ENCODE measurements around the gene AURKB. TPM values are rescaled to one million over a fixed set of nuclear protein-coding genes. Genes with fewer than 3 reads are reported as not detected.

Gene AURKB
- total and polyA plus RNA-seq, 2 of the 13 experiments (the other 11 are each of a cell fraction or from before 2014, with no cell fraction given), result 29.5 to 75.3 TPM

DNA sequence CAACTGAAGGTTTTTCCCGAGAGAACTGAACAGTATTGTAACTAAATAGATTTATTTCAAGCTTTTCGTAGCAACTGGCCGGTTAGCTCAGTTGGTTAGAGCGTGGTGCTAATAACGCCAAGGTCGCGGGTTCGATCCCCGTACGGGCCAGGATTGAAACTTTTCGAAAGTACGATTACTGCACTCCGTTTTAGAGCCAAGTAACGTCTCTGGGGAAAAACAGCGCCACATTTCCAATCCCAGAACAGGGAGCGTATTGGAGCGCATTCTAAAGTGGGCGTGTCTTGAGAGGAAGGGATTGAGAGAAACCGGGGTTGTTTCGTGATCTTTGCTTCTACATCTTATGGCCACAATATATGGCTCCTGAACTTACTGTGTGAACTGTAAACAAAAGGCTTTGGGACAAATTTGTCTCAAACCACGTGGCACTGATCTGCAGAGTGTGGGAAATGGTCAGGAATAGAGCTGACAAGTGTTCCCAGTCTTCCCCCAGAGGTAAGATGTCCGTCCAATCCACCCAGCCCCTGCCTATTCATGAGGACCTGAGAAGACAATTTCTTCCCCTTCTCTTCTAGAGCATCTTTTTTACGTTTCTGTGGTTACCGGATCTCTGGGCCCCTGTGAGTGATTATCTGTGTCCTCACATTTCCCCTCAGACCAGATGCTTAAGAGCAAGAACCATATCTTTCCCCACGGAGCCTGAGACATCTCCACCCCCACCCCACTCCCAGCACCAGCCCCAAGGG is 22.7 kb downstream of the AURKB start (continued):
- TF ChIP-seq CC2D1A (CRISPR knock-in tag; IDR thresholded peaks at IDR 0.05) (0 out of 2 replicates have a peak, but pooled peaks have one; percentile 61), ZNF724P (CRISPR knock-in tag; IDR thresholded peaks at IDR 0.05; ENCODE audit: borderline replicate concordance) (no peak), KDM5A (IDR thresholded peaks at IDR 0.05; ENCODE audit: borderline replicate concordance, low read length) (no peak), SOX6 (IDR thresholded peaks at IDR 0.05) (no peak), SOX6 (CRISPR knock-in tag; IDR thresholded peaks at IDR 0.05) (peak; percentile 62), TCF7L2 (IDR thresholded peaks at IDR 0.05; ENCODE audit: low read depth, low read length) (no peak), NAIF1 (CRISPR knock-in tag; IDR thresholded peaks at IDR 0.05; ENCODE audit: borderline replicate concordance) (peak; percentile 92), ZNF556 (CRISPR knock-in tag; IDR thresholded peaks at IDR 0.05; ENCODE audit: borderline replicate concordance) (no peak), ZNF354B (CRISPR knock-in tag; IDR thresholded peaks at IDR 0.05) (0 out of 2 replicates have a peak, but pooled peaks have one; percentile 49), GABPB1 (CRISPR knock-in tag; IDR thresholded peaks at IDR 0.05) (no peak; the same call in 1 of the 2 replicates), ARHGAP35 (CRISPR knock-in tag; IDR thresholded peaks at IDR 0.05; ENCODE audit: borderline replicate concordance) (no peak), ZNF24 (IDR thresholded peaks at IDR 0.05) (peak; percentile 99), ASH2L (IDR thresholded peaks at IDR 0.05; ENCODE audit: insufficient read length, low read depth, low read length) (peak; percentile 5), ZNF747 (CRISPR knock-in tag; IDR thresholded peaks at IDR 0.05; ENCODE audit: borderline replicate concordance) (no peak), EZH2 (conservative IDR thresholded peaks at IDR 0.05; ENCODE audit: low read depth, low read length) (no peak), ZNF296 (CRISPR knock-in tag; conservative IDR thresholded peaks at IDR 0.05) (no peak), KDM1A (CRISPR knock-in tag; IDR thresholded peaks at IDR 0.05) (no peak), HNRNPUL1 (IDR thresholded peaks at IDR 0.05; ENCODE audit: low read depth, low read length) (no peak), MBD4 (IDR thresholded peaks at IDR 0.05; ENCODE audit: borderline replicate concordance, low read length) (0 out of 2 replicates have a peak, but pooled peaks have one; percentile 21), SNAI1 (CRISPR knock-in tag; IDR thresholded peaks at IDR 0.05; ENCODE audit: borderline replicate concordance) (no peak)
- TF ChIP-seq, protein P1, sequence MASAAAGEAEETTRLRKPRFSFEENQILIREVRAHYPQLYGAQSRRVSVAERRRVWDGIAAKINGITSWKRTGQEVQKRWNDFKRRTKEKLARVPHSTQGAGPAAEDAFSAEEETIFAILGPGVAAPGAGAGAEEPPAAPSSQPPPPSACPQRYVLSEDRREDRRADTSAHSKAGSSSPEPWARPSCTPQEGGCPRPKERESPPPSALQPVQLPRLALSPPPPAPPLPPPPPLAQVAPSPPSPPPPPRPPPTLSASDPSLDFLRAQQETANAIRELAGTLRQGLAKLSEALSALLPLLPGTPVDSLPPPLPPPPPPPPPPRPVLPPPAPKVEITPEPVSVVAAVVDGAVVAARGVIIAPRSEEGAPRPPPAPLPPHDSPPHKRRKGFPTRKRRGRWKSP (CRISPR knock-in tag; IDR thresholded peaks at IDR 0.05), result peak; percentile 96
- TF ChIP-seq, protein P2, sequence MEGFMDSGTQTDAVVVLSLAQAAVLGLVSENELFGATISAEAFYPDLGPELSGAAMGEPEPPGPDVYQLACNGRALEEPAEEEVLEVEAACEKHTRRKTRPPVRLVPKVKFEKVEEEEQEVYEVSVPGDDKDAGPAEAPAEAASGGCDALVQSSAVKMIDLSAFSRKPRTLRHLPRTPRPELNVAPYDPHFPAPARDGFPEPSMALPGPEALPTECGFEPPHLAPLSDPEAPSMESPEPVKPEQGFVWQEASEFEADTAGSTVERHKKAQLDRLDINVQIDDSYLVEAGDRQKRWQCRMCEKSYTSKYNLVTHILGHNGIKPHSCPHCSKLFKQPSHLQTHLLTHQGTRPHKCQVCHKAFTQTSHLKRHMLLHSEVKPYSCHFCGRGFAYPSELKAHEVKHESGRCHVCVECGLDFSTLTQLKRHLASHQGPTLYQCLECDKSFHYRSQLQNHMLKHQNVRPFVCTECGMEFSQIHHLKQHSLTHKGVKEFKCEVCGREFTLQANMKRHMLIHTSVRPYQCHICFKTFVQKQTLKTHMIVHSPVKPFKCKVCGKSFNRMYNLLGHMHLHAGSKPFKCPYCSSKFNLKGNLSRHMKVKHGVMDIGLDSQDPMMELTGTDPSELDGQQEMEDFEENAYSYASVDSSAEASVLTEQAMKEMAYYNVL (CRISPR knock-in tag; IDR thresholded peaks at IDR 0.05; ENCODE audit: borderline replicate concordance), result 0 out of 2 replicates have a peak, but pooled peaks have one; percentile 9
- TF ChIP-seq, protein P3, sequence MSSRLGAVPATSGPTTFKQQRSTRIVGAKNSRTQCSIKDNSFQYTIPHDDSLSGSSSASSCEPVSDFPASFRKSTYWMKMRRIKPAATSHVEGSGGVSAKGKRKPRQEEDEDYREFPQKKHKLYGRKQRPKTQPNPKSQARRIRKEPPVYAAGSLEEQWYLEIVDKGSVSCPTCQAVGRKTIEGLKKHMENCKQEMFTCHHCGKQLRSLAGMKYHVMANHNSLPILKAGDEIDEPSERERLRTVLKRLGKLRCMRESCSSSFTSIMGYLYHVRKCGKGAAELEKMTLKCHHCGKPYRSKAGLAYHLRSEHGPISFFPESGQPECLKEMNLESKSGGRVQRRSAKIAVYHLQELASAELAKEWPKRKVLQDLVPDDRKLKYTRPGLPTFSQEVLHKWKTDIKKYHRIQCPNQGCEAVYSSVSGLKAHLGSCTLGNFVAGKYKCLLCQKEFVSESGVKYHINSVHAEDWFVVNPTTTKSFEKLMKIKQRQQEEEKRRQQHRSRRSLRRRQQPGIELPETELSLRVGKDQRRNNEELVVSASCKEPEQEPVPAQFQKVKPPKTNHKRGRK (CRISPR knock-in tag; IDR thresholded peaks at IDR 0.05), result no peak

Data from HepG2 (cell line).